ENCODE measurements around the gene RTN4RL1. TPM values are rescaled to one million over a fixed set of nuclear protein-coding genes. Genes with fewer than 3 reads are reported as not detected.

The RTN4RL1 gene
- total RNA-seq, 3 donors from 2014 or later, result 0.14 to 0.47 (median 0.43) TPM

GRCh38 chr17:2024572-2025219, 438 bp downstream of the RTN4RL1 start:
- DNase-seq, result no peak
- ATAC-seq, result no peak
- H3K4me1 ChIP-seq (ENCODE audit: low read depth), result peaks cover 25% of the 10 kb centered on the region
- intact Hi-C loops (cut with DNase I, micrococcal nuclease), result loop anchor here (5.0 kb wide), 1 partner anchor 117 kb away; no protein-coding TSS in a partner anchor
- no peak overlapping the region for H3K4me3 ChIP-seq
- TF ChIP-seq CTCF (IDR thresholded peaks at IDR 0.05), result no peak
- no peaks in the 10 kb centered on the region for H3K9me3 ChIP-seq
- H3K36me3 ChIP-seq (ENCODE audit: low read depth), result no peaks in the 10 kb centered on the region

GRCh38 chr17:2023692-2024571, 1.2 kb downstream of the RTN4RL1 start:
- ATAC-seq (peak; percentile 4), DNase-seq (peak in 1 of 3 donors; percentile 42)
- no peak for TF ChIP-seq CTCF (IDR thresholded peaks at IDR 0.05)
- no peak overlapping the region for H3K4me3 ChIP-seq
- H3K4me1 ChIP-seq (ENCODE audit: low read depth), result peaks cover 25% of the 10 kb centered on the region
- no peaks in the 10 kb centered on the region for H3K36me3 ChIP-seq (ENCODE audit: low read depth)
- H3K9me3 ChIP-seq, result no peaks in the 10 kb centered on the region
- intact Hi-C loops (cut with DNase I, micrococcal nuclease), result no loop called here

GRCh38 chr17:2023256-2023655, 1.9 kb downstream of the RTN4RL1 start:
- Histone ChIP-seq H3K4me1 (ENCODE audit: low read depth) (peaks cover 25% of the 10 kb centered on the region), H3K9me3 (no peaks in the 10 kb centered on the region), H3K36me3 (ENCODE audit: low read depth) (no peaks in the 10 kb centered on the region), H3K4me3 (no peak overlapping the region)
- no peak for DNase-seq
- no peak for ATAC-seq
- TF ChIP-seq CTCF (IDR thresholded peaks at IDR 0.05), result no peak
- intact Hi-C loops (cut with DNase I, micrococcal nuclease), result no loop called here

GRCh38 chr17:2022647-2023240, 2.4 kb downstream of the RTN4RL1 start:
- no peaks in the 10 kb centered on the region for H3K9me3 ChIP-seq
- no peak for TF ChIP-seq CTCF (IDR thresholded peaks at IDR 0.05)
- H3K4me3 ChIP-seq, result no peak overlapping the region
- no peaks in the 10 kb centered on the region for H3K36me3 ChIP-seq (ENCODE audit: low read depth)
- DNase-seq (no peak), ATAC-seq (no peak)
- peaks cover 25% of the 10 kb centered on the region for H3K4me1 ChIP-seq (ENCODE audit: low read depth)
- intact Hi-C loops (cut with DNase I, micrococcal nuclease), result no loop called here

GRCh38 chr17:2020721-2021120, 4.4 kb downstream of the RTN4RL1 start:
- Histone ChIP-seq H3K9me3 (no peaks in the 10 kb centered on the region), H3K36me3 (ENCODE audit: low read depth) (no peaks in the 10 kb centered on the region), H3K4me3 (no peak overlapping the region), H3K4me1 (ENCODE audit: low read depth) (peaks cover 19% of the 10 kb centered on the region)
- TF ChIP-seq CTCF (IDR thresholded peaks at IDR 0.05), result no peak
- no peak for DNase-seq
- intact Hi-C loops (cut with DNase I, micrococcal nuclease), result no loop called here
- ATAC-seq, result no peak

Measured in mucosa of descending colon (tissue), 3 donors.